ENCODE data around the gene SOHLH1.
A peak's percentile ranks its signal among the peaks of the same experiment; 100 is the strongest.

The SOHLH1 gene

DNA sequence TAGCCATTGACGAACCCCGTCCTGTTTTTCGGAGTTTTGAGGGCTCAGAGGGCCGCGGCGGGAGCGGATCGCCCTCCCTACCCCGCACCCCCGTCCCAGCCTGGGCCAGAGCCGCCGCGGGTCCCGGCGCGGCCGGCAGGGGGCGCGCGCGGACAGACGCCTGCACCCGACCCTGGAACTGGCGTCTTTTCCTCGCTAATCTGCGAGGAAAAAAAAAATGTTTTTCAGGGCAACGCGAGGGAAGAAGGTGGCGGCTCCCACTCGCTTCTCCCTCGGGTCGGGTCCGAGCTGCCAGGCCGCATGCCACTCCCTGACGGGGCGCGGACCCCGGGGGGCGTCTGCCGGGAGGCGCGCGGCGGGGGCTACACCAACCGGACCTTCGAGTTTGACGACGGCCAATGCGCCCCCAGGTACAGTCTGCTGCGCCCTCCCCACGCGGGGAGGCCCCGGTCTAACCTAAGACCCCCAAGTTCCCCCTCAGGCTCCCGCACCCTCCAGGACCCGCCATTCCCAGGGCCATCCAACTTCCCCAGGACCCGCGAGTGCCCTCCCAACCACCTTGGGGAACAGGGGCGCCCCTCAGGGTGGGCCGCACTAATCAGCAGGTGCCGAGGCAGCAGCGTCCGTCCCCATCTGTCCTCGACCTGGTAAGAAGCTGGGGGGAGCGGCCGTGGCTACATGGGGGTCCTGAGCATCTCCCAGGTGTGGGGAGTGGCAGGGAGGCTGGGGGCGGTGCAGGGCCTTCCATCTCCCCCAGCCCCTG lies 2.9 kb upstream of the SOHLH1 start, which contains the start of gene KCNT1:
Gene KCNT1, plus strand, starts transcription at position 227 of the 763 bp plus-strand sequence. Its CDS starts 74 bp downstream, at position 301.
- peak; percentile 15 to 46 for DNase-seq

DNA sequence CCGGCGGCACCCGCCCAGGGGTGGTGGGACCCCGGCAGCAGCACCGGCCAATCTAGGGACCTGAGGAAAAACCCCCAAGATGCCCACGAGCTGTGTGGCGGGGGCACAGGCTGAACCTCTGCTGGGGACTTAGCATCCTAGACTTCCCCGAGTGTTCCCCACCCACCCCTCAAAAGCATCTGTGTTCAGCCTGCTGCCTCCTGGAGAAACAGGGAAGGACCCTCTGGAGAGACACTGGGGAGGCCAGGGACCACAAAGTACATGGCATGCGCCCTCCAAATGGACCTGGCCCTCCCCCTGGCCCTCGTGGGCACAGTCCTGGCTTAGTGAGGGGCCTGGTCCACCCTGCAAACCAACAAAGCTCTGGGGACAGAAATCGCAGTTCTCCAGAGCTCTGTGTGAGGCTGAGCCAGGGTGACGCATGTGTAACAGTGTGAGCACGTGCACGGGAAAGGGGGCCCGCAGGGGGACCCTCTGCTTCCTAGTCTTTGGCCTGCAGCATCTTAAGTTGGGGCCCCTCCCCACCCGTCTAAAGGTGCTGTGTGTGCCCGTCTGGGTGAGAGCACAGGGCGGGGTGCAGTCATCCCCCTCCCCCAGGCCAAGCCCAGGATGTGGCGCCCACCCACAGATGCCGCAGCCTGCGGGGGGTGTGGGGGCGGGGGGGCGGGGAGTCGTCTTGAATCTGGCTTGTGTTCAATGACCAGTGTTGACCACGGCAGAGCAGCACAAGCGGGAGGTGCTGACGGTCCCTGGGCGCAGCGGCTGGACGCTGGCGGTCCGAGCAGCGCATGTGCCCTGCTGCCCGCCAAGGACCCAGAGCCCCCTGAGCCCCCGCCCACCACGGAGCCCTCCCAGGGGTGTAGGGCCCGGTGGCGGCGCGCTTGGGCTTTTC lies 2.0 kb upstream of the SOHLH1 start:
- no peak for DNase-seq

DNA sequence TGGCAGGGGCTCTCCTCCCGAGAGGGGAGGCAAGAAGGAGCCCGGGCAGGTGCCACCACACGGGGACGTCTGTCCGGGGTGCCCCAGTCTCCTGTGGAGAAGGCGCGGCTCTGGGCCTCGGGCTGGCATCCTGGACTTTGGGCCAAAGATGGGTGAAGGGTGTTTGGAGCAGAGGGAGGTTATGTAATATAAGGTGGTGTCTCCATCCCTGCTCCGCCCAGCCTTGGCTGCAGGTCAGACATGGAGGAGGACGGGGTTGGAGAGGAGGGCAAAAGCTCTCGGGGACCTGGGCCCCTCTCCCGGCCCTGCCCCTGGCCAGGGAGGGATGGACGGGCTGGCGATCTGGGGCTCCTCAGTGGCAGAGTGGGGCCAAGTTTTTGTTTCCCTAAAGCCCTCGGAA lies 1.2 kb upstream of the SOHLH1 start:
- no peak for DNase-seq

DNA sequence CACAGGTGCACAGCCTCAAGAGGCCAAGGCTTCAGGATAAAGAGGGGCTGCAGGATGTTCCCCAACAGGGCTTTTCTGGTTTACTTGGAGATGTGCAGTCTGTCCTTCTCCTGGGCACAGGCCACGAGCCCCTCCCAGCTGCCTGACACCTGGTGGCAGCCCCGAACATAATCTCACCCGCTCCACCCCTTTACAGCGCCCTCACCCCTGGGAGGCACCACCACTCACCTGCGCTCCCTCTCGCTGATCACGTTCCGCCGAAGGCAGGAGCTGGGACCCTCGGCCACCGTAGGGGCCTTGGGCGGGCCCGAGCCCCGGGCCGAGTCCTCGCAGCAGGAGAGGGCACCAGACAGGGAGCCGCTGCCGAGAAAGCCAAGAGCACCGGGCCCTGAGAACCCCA lies 514 bp downstream of the SOHLH1 start:
- no peak for DNase-seq

DNA sequence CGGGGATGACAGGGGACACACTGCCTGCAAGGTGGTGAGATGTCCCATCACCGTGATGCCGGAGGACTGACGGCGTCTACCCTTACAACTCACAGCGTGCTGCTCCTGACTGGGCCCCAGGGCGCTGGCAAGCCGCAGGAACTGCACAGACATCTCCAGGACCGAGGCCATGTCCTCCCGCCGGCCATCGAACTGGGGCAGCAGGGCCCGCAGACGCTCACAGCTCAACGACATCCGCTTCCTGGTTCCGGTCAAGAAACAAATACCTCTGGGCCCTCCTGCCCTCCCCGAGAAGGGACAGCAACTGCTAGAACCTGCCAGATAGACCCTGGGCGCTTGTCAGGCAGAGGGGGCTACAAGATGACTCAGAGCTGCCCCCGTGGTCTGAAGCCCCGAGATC lies 1.0 kb downstream of the SOHLH1 start:
- DNase-seq, result no peak

DNA sequence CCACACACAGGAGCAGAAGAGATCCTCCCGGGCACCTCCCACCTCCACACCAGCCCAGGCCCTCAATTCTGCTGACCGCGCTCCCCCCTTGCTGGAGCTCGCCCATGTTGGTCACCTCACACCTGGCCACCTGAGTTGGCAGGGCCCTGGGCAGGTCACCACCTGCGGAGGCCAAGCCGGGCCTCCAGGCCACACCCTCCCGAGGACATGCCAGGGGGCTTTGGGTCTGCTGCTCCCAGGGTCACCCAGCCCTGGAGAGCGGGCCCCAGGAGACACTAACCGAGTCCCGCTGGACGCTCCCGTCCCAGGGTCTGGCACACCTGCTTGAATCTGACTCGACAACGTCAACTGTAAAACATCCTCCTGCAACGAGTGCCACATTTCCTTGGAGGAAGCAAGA lies 2.1 kb downstream of the SOHLH1 start:
- DNase-seq, result no peak

DNA sequence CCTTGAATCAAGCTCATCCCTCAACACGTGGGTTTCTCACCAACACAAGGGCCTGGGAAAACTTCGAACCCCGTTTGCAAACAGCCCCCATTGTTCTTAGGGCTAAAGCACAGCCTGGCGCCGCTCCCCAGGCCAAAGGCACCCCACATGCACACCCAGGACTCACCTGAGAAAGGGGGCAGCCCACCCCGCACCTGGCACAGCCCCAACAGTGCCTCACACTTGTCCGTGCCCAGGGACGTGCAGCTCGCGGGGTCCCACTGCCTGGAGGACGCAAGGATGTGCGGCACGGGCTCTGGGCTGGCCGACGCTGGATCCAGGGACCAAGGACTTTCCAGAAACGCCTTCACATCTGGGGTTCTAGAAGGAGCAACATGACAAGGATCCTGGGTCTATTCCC lies 2.8 kb downstream of the SOHLH1 start:
- no peak for DNase-seq

DNA sequence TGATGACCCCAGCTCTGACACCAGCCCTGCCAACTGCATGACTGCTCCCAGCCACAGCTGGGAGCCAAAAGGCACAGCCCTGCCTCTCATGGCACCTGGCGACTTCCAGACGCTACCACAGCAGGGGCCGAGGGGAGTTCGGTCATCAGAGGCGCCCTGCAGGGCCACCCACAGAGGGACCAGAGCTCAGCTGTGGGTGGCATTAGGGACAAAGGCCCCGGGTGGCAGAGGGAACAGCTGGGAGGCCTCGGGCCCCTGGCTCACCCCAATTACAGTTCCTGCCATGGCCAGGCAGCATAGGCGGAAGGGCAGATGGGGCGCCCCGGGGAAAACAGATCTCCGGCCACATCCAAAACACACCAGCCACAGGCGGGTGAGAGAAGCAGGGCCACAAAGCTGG lies 3.6 kb downstream of the SOHLH1 start:
- no peak for DNase-seq

DNA sequence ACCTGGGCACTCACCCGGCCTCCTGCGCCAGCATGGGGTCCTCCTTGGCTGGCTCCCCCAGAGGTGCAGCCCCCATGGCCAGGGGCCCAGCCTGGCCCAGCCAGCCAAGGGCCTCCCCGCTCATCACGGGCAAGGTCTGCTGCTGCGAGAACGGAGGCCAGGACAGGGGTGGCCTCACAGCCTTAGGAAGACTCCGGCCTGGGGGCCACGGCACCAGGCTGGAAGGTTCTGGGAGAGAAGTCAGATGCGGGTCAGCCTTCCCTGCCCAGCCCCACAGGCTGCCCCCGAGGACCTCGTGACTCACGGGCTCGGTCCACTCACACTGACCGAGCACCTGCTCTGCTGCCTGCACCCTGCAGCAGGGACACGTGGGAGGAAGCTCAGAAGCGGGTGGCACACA lies 4.2 kb downstream of the SOHLH1 start:
- no peak for DNase-seq

DNA sequence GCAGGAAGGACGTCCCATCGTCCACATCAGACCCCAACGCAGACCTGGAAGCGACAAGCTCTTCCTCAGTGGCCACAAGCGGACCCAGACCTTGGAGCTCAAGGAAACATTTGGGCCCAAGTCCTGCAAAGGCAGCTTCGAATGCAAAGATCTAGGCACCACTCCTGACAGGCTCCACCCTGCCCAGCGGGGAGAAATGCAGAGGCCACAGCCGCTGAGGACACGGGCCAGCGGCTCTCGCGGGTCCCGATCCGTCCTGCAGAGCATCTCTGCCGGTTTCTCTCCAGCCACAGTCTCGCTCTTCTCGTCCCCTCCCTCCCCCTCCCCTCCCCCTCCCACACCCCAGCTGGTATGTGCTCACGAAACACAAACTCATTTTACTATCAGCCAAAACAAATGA lies 4.9 kb downstream of the SOHLH1 start:
- no peak for DNase-seq

DNA sequence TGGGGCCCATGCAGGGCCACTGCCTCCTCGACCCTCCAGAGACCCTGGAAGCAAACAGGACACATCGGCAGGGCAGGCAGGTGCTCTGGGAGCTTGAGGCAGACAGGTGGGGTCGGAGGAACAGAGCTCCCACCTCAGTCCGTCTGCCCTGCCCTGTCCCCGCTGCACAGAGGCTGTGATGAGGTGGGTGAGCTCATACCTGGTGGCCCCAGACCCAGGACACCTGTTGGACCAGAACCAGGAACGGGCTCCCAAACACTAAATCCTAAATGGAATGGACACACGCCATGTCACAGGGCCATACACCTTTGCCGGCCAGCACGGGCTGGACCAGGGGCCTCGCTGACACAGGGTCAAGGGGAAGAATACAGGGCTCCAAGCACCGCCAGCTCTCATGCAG lies 5.5 kb downstream of the SOHLH1 start:
- no peak for DNase-seq

DNA sequence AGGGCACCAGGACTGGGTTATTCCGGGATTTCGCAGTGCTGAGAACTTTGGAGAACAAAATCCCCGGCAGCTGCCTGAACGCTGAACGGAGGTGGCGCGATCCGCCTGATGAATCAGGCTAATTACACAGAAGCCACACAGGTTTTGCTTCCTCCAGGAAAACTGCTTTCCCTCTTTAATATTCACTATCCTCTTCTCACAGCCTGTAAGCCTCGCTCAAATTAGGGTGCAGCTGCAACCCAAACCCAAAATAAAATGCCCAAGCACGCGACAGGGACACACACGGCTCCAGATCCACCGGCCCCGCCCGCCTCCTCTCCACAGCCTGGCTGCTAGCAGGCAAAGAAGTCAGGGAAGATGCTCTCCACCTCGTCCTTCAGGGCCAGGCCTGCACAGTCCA lies 6.0 kb downstream of the SOHLH1 start:
- DNase-seq, result no peak

DNA sequence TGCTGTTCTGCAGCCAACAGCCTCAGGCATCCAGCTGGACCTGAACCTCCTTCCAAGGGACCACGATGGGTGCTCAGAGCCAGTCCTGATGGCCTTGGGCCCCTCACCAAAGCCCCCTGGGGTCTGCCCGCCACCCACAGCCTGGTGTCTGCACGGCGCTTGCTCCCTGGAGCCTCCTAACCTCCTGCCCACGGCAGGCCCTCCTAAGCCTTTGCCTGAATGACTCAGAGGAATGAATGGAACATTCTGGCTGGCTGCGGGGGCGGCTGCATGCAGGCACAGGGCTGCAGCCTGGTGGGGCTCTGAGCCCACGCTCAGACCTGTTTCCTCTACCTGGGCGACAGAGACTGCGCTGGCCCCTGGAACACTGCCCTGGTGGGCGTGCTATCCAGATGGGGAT lies 6.9 kb downstream of the SOHLH1 start:
- DNase-seq, result no peak

DNA sequence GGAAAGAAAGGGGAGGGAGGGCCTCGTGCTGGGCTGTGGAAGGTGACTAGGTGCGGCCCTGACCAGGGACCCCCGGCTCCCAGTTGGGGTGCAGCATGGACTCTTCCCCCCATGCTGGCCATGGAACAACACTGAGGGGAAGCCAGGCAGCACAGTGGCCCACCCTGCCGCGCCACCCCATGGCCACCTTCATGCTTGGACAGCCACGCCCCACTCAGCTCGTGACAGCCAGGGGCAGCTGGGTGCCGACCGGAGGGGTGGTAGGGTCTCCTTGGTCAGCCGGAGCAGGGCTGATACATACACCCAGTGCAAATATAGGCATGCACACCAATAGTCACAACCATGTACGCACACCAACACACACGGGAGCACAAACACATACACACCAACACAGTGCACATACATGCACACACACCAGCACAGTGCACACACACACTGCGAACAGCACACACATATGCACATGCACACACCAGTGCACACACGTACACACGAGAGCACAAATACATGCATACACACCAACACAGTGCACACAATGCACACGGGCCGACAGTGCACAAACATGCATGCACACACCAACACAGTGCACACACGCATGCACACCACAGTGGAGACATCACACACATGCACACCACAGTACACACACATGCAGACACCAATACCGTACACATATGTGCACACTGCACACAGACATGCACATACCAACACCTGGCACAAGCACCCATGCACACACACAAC lies 8.3 kb downstream of the SOHLH1 start:
- DNase-seq, result no peak

DNA sequence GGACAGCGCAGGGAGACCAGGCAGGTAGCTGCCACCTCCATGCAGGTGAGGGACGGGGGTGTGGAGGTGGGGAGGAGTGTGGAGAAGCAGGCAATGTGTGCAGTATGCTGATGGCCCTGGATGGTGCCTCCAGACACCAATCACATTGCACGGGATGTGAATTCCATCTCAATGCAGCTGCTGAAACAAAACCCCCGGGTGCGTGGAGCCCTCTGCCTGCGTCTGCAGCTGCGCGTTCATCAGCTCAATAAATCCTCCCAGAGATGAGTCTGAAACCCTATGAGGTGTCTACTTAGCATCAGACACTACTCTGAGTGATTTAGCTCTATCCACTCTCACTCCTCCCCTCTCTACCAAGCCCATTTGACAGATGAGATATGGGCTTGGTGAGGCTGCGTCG lies 10.3 kb downstream of the SOHLH1 start:
- DNase-seq, result no peak

DNA sequence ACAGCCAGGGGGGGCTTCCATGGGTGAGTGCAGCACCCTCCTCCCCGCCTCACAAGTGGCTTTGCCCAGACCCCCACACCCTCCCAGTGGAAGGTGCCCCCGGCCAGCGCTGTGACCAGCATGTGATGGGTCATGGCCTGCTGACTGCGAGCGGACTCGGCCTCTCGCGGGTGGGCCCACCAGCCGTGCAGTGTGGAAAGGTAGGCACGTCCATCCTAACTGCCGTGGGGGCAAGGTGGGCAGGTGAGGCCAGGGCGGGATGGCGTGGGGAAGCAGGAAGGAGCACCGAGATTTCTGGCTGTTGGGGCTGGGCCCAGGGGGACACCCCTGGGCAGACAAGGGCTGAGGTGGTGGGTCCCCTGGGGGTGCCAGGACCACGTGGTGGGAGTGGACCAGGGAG lies 12.1 kb downstream of the SOHLH1 start:
- DNase-seq, result no peak

DNA sequence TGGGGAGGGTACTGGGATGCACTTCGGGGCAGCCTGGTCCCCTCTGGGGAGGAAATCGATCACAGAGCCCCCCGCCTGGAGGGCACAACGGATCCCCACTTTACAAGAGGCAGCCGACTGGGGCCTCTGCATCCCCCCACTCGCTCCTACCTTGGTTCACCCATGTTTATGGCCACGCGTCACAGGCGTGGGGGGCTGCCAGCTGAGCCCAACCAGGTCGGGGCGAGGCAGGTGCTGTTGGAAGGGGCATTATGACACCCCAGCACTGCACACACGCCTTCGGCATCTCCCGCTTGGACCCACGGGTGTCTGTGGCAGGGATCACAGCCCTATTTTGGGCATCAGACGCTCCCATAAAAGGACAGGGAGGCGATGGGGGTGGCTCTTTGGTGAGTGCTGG lies 14.6 kb downstream of the SOHLH1 start:
- DNase-seq, result no peak

DNA sequence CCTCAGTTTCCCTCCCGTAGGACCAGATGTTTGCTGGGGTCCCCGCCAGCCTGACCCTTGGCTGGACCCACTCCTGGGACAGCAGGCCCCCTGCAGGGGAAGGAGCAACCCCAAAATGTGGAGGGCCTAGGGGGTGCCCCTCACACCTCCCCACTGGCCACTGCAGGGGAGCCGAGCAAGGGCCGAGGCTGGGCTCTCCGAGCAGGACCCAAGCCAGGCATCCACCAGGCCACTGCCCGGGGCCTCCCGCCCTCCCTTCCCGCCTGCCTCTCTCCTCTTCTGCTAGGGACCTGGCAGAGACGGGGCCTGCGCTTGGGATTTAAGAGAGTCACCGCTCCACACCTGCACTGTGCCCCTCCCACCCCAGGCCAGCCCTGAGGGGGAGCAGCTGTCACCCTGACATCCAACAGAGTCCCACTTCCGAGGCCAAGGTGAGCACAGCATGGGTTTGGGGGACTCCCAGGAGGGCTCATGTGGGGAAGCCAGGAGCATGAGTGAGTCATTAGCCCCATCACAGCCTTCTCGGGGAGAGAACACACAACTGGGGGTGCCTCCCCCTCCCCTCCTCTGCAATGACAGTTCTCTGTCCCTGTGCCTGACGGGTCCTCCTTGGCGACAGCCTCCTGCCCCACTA lies 15.8 kb downstream of the SOHLH1 start:
- no peak for DNase-seq

DNA sequence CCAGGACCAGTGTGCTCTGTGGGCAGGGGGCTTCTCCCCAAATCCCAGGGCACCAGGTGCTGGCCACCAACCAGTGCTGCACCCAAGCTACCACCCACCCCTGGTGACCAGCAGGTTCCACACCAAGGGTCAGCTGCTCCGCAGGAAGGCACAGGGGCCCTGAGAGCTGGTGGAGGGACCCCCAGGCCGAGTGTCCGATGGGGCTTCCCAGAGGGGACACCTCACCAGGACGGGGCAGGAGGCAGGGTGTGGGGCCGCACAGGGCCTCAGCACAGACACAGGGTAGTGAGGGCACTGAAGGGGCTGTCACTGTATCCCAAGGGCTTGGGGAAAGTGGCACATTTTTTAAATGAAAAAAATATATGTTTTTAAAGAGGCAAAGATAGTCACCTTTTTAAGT lies 18.1 kb downstream of the SOHLH1 start:
- DNase-seq, result no peak

DNA sequence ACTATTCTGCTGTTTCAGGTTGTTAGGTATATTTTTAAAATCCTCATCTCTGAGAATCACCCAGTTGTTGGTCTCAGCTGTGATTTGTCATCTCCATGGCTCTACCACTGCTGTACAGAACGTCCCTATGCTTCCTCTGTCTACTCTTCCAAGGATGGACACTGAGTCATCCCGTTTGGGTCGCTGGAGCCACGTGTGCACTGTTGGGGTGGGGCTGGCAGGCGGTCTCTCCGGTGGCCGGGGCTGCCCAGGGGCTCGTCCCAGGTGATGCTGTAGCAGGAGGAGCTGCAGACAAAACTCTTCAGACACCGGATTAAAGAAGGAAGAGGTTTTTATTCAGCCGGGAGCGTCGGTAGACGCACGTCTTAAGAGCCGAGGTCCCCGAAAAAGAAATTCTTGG lies 19.2 kb downstream of the SOHLH1 start:
- DNase-seq, result no peak

DNA sequence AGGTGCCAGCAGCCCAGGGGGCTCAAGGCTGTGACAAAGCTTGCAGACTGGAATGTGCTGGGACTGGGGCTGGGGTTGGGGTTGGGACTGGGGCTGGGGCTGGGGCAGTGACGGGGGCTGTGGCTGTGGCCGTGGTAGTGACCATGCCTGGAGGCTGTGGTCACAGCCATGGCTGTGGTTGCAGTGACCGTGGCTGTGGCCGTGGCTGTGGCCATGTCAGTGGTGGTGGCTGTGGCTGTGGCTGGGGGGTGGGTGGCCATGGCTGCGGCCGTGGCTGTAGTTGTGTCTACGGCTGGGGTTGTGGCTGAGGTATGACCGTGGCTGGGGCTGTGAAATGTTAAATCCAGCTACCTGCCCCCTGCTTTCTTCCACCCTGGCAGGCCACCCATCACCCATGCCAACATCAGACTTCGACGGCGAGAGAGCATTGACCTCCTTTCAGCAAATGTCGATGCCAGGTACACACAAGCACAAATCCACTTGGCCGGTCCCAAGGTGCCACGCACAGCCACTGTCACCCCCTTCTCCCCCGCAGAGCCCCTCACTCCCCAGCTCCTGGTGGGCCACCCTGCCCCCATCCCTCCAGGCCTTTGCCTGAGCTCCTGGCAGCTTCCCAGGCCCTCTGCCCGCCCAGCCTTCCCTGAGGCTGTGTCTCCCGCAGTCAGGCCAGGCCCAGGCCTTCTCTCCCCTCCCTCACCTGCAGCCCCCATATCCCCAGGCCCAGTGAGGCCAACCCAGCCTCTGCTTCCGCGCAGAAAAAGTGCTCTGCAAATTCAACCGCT lies 20.9 kb downstream of the SOHLH1 start:
- no peak for DNase-seq

DNA sequence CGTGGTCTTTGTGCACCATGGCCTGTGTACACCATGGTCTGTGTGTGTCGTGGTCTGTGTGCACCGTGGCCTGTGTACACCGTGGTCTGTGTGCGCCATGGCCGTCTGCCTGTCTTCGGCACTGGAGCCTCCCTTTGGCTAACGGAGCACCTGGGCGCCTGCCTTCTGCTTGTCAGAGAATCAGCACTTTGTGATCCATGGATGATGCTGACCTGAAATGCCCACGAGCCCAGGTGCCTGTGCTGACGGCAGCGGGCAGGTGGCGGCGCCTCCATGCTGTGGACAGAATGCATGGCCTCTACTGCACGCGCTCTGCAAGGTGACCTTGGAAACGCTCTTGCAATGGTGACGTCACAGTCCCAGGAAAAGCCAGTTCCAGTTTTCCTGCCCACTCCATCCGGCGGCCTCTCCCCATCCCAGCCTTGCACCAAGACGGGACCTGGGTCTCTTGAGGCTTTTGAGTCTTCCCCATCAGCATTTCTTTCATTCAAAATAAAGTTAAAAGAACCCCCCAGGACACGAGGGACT lies 21.6 kb downstream of the SOHLH1 start:
- DNase-seq, result no peak
